Esophagus muscularis mucosa (tissue), 4 donors: ENCODE data around the gene RGS19. TPM values are rescaled to one million over a fixed set of nuclear protein-coding genes. Genes with fewer than 3 reads are reported as not detected.

Source experiments
- DNase-seq: peaks from one replicate; pipeline ENCODE4 v3.0.0-alpha.2; 2017; ENCODE audit errors: extremely low spot score
- H3K27ac ChIP-seq, 4 donors: fragments of 200-600 bp; sonication (generic); replicated peaks in 1 of 4; 1 replicate in 3 of 4; 2 replicates in 1 of 4; pipeline ENCODE4 v1.5.1; 2016 to 2019; ENCODE audit warnings: mild to moderate bottlenecking in 1 of 4
- H3K27me3 ChIP-seq, 4 donors: fragments of 200-600 bp; sonication (generic); one replicate each; pipeline versions ENCODE4 v1.5.1 to v1.6.0; 2016 to 2019
- H3K36me3 ChIP-seq, 4 donors: fragments of 200-600 bp; sonication (generic); one replicate each; pipeline ENCODE4 v1.5.1; 2016 to 2019
- H3K4me1 ChIP-seq, 4 donors: fragments of 200-600 bp; sonication (generic); one replicate each; pipeline ENCODE4 v1.5.1; 2016 to 2019
- H3K4me3 ChIP-seq, 4 donors: fragments of 200-600 bp; sonication (generic); 1 replicate in 2 of 4; 2 replicates in 2 of 4; pipeline ENCODE4 v1.5.1; 2016 to 2019; ENCODE audit warnings: mild to moderate bottlenecking in 4 of 4, moderate library complexity in 1 of 4
- H3K9me3 ChIP-seq, 4 donors: fragments of 200-600 bp; sonication (generic); 1 replicate in 3 of 4; 2 replicates in 1 of 4; pipeline ENCODE4 v1.5.1; 2016 to 2019
- EP300 ChIP-seq: sonication (generic); formaldehyde crosslinking; IDR thresholded peaks from one replicate; pipeline ENCODE4 v1.6.1; 2017; ENCODE audit warnings: antibody characterized with exemption
- POLR2A ChIP-seq: fragments of 450-650 bp; IDR thresholded peaks from one replicate; pipeline ENCODE4 v1.6.1; 2017; ENCODE audit warnings: antibody characterized with exemption, moderate library complexity, mild to moderate bottlenecking, low read depth
- POLR2AphosphoS5 ChIP-seq, 2 donors: sonication (generic); formaldehyde crosslinking; IDR thresholded peaks; one replicate each; pipeline ENCODE4 v1.6.1; 2017; ENCODE audit warnings: antibody characterized with exemption in 2 of 2
- WGBS: methylation state at CpG from one replicate; pipeline ENCODE4 v1.1.5; 2018; 5-methylcytosine and 5-hydroxymethylcytosine counted together
- intact Hi-C: fragments of 100-400 bp; cut with DNase I; formaldehyde crosslinking; loops from one replicate; pipeline ENCODE4 v1.15.1; 2023
- total RNA-seq, 4 donors: library from RNA; depleted of rRNA; stranded (reverse); fragments of >200 nt; gene quantifications; one replicate each; pipeline versions ENCODE4 v1.1.0 to v1.2.1, GENCODE V29; 2016
- TF ChIP-seq, protein P1 (sequence below), 3 experiments: fragments of 200-600 bp in 2 of 3; fragments of 450-650 bp in 1 of 3; sonication (generic) in 2 of 3; IDR thresholded peaks; one replicate each; pipeline ENCODE4 v1.5.1; 2017 to 2019; ENCODE audit warnings: antibody characterized with exemption in 3 of 3, mild to moderate bottlenecking in 2 of 3, moderate library complexity in 1 of 3

Gene RGS19
- total RNA-seq, 4 donors from 2014 or later, result 11.4 to 17.7 (median 12.7) TPM

DNA sequence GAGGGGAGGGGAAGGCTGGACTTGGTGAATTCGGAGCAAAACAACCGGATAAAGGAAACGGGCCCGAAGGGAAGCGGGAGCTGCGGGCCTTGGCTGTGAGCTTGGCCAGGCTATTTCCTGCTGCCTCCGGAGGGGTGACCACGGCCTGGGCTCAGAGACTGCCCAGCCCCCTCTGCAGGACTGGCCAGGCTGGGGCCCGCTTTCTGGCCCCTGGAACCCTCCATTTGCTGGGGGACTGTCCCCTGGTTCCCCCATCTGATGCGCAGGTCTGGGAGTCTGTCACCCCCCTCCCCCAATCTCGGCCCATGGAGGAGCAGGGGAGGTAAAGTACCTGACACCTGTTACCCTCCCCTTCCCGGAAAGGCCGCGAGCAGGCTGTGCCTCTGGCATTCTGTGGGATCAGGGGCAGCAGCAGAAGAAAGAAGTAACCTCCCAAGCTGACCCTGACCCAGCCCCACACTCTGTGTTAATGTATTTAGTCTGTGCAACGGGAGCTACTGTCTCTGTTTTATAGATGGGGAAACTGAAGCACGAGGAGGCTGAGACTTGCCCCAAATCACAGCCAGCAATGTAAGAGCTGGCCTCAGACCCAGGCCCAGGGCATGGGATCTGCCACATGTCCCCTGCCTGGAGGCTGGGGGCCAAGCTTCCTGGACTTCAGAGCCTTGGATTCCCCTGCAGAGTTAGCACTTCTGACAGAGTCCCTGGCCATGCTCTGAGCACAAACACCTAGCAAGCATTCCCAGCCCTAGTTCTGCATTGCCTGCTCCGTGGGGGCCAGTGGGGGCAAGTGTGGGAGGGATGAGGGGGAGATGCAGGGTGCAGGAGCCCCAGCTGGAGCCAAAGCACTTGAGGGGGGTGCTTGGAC lies 39.8 kb downstream of the RGS19 start:
- intact Hi-C loops, result no loop called here
- no peak for TF ChIP-seq POLR2A
- no peak for TF ChIP-seq POLR2AphosphoS5 (IDR thresholded peaks at IDR 0.05)
- TF ChIP-seq, protein P1, sequence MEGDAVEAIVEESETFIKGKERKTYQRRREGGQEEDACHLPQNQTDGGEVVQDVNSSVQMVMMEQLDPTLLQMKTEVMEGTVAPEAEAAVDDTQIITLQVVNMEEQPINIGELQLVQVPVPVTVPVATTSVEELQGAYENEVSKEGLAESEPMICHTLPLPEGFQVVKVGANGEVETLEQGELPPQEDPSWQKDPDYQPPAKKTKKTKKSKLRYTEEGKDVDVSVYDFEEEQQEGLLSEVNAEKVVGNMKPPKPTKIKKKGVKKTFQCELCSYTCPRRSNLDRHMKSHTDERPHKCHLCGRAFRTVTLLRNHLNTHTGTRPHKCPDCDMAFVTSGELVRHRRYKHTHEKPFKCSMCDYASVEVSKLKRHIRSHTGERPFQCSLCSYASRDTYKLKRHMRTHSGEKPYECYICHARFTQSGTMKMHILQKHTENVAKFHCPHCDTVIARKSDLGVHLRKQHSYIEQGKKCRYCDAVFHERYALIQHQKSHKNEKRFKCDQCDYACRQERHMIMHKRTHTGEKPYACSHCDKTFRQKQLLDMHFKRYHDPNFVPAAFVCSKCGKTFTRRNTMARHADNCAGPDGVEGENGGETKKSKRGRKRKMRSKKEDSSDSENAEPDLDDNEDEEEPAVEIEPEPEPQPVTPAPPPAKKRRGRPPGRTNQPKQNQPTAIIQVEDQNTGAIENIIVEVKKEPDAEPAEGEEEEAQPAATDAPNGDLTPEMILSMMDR (IDR thresholded peaks at IDR 0.05), result no peak
- no peak for TF ChIP-seq EP300
- peaks cover 3 to 94% (median 61%) of the 10 kb centered on the region in 4 donors for H3K27me3 ChIP-seq
- H3K27ac ChIP-seq, result peak overlapping the region in 3 of 4 donors; percentile 19 to 55 (median 37)
- H3K4me1 ChIP-seq, result peaks cover 37 to 55% (median 53%) of the 10 kb centered on the region in 4 donors
- no peaks in the 10 kb centered on the region for H3K9me3 ChIP-seq
- peak overlapping the region; percentile 51 to 60 (median 56) for H3K4me3 ChIP-seq
- no peak for DNase-seq
- peaks cover 0 to 13% (median 11%) of the 10 kb centered on the region in 4 donors for H3K36me3 ChIP-seq
- WGBS, result 8% methylated on average over 12 of the region's 17 CpGs

DNA sequence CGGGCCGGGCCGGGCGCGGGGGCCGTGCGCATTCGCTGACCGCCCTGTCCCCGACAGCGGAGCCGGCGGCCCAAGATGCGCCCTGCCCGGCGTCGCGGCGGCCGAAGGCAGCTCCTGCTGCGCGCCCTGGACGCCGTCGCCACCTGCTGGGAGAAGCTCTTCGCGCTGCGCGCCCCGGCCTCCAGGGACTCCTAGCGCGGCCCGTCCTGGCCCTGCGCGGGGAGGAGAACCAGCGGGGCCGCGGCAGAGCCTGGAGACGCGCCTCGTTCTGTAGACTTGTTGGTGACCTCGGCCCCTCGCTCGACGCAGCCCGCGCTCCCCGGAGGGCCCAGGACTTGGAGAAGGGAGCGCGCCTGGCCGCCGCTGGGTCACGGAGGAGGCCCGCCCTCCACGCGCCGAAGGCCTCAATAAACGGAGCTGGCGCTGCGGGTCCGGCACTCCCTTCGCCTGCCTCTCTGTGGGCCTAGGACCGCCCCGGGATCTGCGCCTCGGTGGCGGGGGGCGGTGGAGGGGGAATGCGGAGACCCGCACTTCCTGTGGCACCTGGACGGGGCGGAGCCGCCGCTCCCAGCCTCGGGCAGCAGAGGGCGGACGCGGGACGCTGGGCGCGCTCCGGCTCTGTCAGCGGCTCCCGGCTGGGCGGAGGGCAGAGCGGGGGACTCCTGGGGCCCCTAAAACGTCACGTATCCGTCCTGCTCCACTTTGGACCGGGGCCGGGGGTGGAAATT lies 40.6 kb downstream of the RGS19 start:
- Histone ChIP-seq H3K36me3 (peaks cover 4 to 21% (median 16%) of the 10 kb centered on the region in 4 donors), H3K9me3 (no peaks in the 10 kb centered on the region), H3K27ac (peak overlapping the region; percentile 38 to 70 (median 46)), H3K4me1 (peaks cover 37 to 55% (median 53%) of the 10 kb centered on the region in 4 donors), H3K4me3 (peak overlapping the region; percentile 51 to 60 (median 56)), H3K27me3 (peaks cover 3 to 86% (median 61%) of the 10 kb centered on the region in 4 donors)
- intact Hi-C loops, result no loop called here
- no peak for DNase-seq
- WGBS, result 2% methylated on average over 17 of the region's 91 CpGs
- peak in 1 of 2 donors; percentile 37 for TF ChIP-seq POLR2AphosphoS5 (IDR thresholded peaks at IDR 0.05)
- TF ChIP-seq, protein P1 (IDR thresholded peaks at IDR 0.05), result peak; percentile 64 to 75 (median 74)
- no peak for TF ChIP-seq POLR2A

DNA sequence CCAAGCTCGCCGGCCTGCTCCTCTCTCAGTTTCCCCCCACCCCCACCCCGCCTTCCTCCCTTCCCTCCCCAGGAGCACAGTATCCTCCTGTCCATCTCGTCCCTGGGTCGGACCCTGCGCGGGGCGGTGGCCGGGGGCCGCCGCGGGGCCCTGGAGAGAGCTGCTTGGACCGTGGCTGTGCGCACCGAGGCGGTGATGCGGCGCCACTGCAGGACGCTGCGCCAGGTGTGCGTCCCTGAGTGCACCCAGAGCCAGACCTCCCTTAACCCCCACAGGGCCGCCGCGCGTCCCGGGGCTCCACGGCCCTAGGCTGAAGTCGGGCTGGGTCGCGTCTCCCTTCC lies 41.1 kb downstream of the RGS19 start:
- no peak for TF ChIP-seq EP300
- TF ChIP-seq, protein P1 (IDR thresholded peaks at IDR 0.05), result no peak
- no peak for TF ChIP-seq POLR2AphosphoS5 (IDR thresholded peaks at IDR 0.05)
- no peak for TF ChIP-seq POLR2A
- intact Hi-C loops, result no loop called here
- DNase-seq, result no peak
- peaks cover 37 to 55% (median 53%) of the 10 kb centered on the region in 4 donors for H3K4me1 ChIP-seq
- no peaks in the 10 kb centered on the region for H3K9me3 ChIP-seq
- peaks cover 6 to 27% (median 21%) of the 10 kb centered on the region in 4 donors for H3K36me3 ChIP-seq
- peak overlapping the region in 2 of 4 donors; percentile 53 to 70 for H3K27ac ChIP-seq
- H3K27me3 ChIP-seq, result peaks cover 3 to 82% (median 61%) of the 10 kb centered on the region in 4 donors
- WGBS, result no CpG with 5 or more reads among the region's 30 CpGs
- peak overlapping the region; percentile 51 to 60 (median 56) for H3K4me3 ChIP-seq

DNA sequence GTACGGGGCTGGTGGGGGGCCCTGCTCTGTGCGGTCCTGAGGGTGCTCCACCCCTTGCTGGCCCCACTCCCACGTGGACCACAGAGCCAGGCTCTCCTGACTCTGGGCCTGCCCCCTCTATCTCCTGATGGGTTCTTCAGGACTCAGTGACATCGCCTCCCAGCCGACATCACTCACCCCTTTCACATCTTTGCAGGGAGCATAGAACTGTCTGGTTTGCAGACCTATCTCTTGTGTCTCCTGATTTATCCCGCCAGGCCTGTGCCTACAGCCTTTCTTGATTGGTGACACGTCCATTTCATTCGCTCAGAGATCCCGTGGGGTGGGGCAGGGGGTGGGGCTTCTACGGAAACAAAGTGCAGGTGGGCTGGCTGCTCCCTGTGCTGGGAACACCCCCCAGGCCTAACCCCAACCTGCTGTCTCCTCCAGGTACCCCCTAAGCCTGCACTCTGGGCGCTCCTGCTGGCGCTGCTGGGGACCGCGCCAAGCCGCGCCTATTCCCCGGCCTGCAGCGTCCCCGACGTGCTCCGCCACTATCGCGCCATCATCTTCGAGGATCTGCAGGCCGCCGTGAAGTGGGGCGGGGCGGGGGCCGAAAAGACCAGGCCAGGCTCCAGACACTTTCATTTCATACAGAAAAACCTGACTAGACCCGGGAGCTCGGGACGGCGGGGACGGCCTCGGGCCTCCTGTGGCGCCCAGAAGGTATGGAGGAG lies 41.7 kb downstream of the RGS19 start:
- Histone ChIP-seq H3K4me1 (peaks cover 37 to 55% (median 53%) of the 10 kb centered on the region in 4 donors), H3K36me3 (peaks cover 6 to 32% (median 27%) of the 10 kb centered on the region in 4 donors), H3K27ac (no peak overlapping the region), H3K4me3 (peak overlapping the region; percentile 51 to 60 (median 56)), H3K9me3 (no peaks in the 10 kb centered on the region), H3K27me3 (peaks cover 3 to 76% (median 61%) of the 10 kb centered on the region in 4 donors)
- intact Hi-C loops, result no loop called here
- WGBS, result 19% methylated on average over 17 of the region's 36 CpGs
- DNase-seq, result no peak
- TF ChIP-seq POLR2A (no peak), EP300 (no peak), POLR2AphosphoS5 (IDR thresholded peaks at IDR 0.05) (no peak)
- TF ChIP-seq, protein P1 (IDR thresholded peaks at IDR 0.05), result no peak
